Stimulated activated CD8-positive, alpha-beta memory T cell treated with anti-CD3 and anti-CD28 coated beads, Interleukin-4, amount 100 ng/mL, for 4 hours (primary cell): ENCODE results near the gene BFSP2.

Experiments used
- DNase-seq, 2 donors: peaks; one replicate each; pipeline ENCODE4 v3.0.0-alpha.2; 2020; ENCODE audit warnings: low read depth in 2 of 2, low spot score in 1 of 2

BFSP2 gene

GRCh38 chr3:133414021-133414392 lies 14.2 kb downstream of the BFSP2 start:
- DNase-seq = no peak

GRCh38 chr3:133418361-133418760 lies 18.5 kb downstream of the BFSP2 start:
- no peak for DNase-seq

GRCh38 chr3:133419151-133419909 lies 19.5 kb downstream of the BFSP2 start:
- DNase-seq = no peak

GRCh38 chr3:133424937-133425869 lies 25.3 kb downstream of the BFSP2 start:
- DNase-seq = no peak

GRCh38 chr3:133425898-133426297 lies 26.0 kb downstream of the BFSP2 start:
- no peak for DNase-seq

GRCh38 chr3:133426721-133427120 lies 26.9 kb downstream of the BFSP2 start:
- DNase-seq = no peak

GRCh38 chr3:133428552-133428951 lies 28.7 kb downstream of the BFSP2 start:
- no peak for DNase-seq

GRCh38 chr3:133429063-133429462 lies 29.2 kb downstream of the BFSP2 start:
- no peak for DNase-seq

- DNase-seq = no peak
Measured at GRCh38 chr3:133439563-133439962, 39.7 kb downstream of the BFSP2 start.

- no peak for DNase-seq
Measured at GRCh38 chr3:133440652-133441051, 40.8 kb downstream of the BFSP2 start.

GRCh38 chr3:133441867-133442270 lies 42.0 kb downstream of the BFSP2 start:
- no peak for DNase-seq

- no peak for DNase-seq
Measured at GRCh38 chr3:133442518-133442917, 42.7 kb downstream of the BFSP2 start.

GRCh38 chr3:133443649-133444422 lies 44.0 kb downstream of the BFSP2 start:
- no peak for DNase-seq

GRCh38 chr3:133444423-133444774 lies 44.5 kb downstream of the BFSP2 start:
- no peak for DNase-seq

GRCh38 chr3:133445108-133445507 lies 45.3 kb downstream of the BFSP2 start:
- DNase-seq = no peak

- no peak for DNase-seq
Measured at GRCh38 chr3:133447750-133448477, 48.1 kb downstream of the BFSP2 start.

GRCh38 chr3:133448478-133449122 lies 48.7 kb downstream of the BFSP2 start:
- DNase-seq = no peak

- no peak for DNase-seq
Measured at GRCh38 chr3:133451309-133451708, 51.5 kb downstream of the BFSP2 start.

- no peak for DNase-seq
Measured at GRCh38 chr3:133452641-133453319, 52.9 kb downstream of the BFSP2 start.

- DNase-seq = no peak
Measured at GRCh38 chr3:133453383-133453782, 53.5 kb downstream of the BFSP2 start.
